Glutamatergic neuron (in vitro differentiated cells): Measurements from ENCODE around the gene FMN1. TPM values are rescaled to one million over a fixed set of nuclear protein-coding genes. Genes with fewer than 3 reads are reported as not detected.

ENCODE experiments used
- DNase-seq: peaks from one replicate; pipeline ENCODE4 v3.0.0; 2022
- H3K27ac Mint-ChIP-seq: one replicate; pipeline ENCODE4 v1.8.0; 2020; ENCODE audit warnings: mild to moderate bottlenecking, mixed read lengths, inconsistent platforms; ENCODE audit not compliant: unreplicated experiment
- H3K27me3 Mint-ChIP-seq: one replicate; pipeline ENCODE4 v1.8.0; 2020; ENCODE audit warnings: mild to moderate bottlenecking, moderate library complexity, mixed read lengths, inconsistent platforms; ENCODE audit not compliant: unreplicated experiment
- H3K36me3 Mint-ChIP-seq: one replicate; pipeline ENCODE4 v1.8.0; 2020; ENCODE audit warnings: mild to moderate bottlenecking, mixed read lengths, inconsistent platforms; ENCODE audit not compliant: unreplicated experiment
- H3K4me1 Mint-ChIP-seq: one replicate; pipeline ENCODE4 v1.8.0; 2020; ENCODE audit warnings: mild to moderate bottlenecking, low read depth, mixed read lengths, inconsistent platforms; ENCODE audit not compliant: unreplicated experiment
- H3K4me3 Mint-ChIP-seq: one replicate; pipeline ENCODE4 v1.8.0; 2020; ENCODE audit warnings: mild to moderate bottlenecking, mixed read lengths, inconsistent platforms; ENCODE audit not compliant: unreplicated experiment
- H3K9me3 Mint-ChIP-seq: one replicate; pipeline ENCODE4 v1.8.0; 2020; ENCODE audit warnings: mild to moderate bottlenecking, moderate library complexity, mixed read lengths, inconsistent platforms; ENCODE audit not compliant: unreplicated experiment
- total RNA-seq: library from RNA; stranded (reverse); fragmentation: NEBNext Ultra II Directional; extraction: Animal tissue kit (Norgen Biotek cat#: 25700); gene quantifications from one replicate; pipeline ENCODE4 v1.2.1, GENCODE V29; 2021; ENCODE audit not compliant: unreplicated experiment
- TF ChIP-seq, protein P1 (sequence below): fragments of 200-600 bp; sonication (generic); IDR thresholded peaks from one replicate; pipeline ENCODE4 v1.5.0; 2021; ENCODE audit not compliant: partially characterized antibody, unreplicated experiment

FMN1 gene
- total RNA-seq, 1 donor from 2014 or later, result 1.1 TPM

DNA sequence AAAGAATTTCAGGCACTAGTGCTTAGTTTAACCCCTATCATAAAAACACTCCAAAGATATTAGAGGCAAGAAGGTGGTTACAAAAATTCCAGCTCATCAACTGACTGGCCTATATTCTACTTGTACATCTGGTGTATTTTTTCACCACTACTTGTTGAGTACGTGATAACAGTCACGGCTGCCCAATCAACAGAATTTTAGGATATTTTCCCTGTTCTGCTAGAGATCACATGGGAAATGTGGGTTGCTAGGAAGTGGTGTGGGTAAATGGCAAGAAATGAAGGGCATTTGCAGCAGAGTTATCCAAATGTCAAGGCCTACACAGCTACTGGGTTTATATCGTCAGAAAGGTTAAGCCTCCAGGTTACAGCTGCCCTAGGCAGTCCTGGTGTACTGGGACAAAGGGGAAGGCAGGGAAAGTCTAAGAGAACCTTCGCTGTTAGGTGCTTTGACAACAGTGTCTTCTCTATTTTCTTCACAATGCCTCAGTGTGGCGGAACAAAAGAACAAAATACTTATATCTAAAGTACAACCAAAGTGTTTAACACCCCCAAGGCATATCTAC, 81.9 kb downstream of the FMN1 start:
- Mint-ChIP-seq H3K27ac (no peak overlapping the region), H3K9me3 (peaks cover 2% of the 10 kb centered on the region), H3K4me3 (no peak overlapping the region), H3K4me1 (peaks cover 3% of the 10 kb centered on the region), H3K27me3 (no peaks in the 10 kb centered on the region), H3K36me3 (no peaks in the 10 kb centered on the region)
- no peak for DNase-seq
- TF ChIP-seq, protein P1, sequence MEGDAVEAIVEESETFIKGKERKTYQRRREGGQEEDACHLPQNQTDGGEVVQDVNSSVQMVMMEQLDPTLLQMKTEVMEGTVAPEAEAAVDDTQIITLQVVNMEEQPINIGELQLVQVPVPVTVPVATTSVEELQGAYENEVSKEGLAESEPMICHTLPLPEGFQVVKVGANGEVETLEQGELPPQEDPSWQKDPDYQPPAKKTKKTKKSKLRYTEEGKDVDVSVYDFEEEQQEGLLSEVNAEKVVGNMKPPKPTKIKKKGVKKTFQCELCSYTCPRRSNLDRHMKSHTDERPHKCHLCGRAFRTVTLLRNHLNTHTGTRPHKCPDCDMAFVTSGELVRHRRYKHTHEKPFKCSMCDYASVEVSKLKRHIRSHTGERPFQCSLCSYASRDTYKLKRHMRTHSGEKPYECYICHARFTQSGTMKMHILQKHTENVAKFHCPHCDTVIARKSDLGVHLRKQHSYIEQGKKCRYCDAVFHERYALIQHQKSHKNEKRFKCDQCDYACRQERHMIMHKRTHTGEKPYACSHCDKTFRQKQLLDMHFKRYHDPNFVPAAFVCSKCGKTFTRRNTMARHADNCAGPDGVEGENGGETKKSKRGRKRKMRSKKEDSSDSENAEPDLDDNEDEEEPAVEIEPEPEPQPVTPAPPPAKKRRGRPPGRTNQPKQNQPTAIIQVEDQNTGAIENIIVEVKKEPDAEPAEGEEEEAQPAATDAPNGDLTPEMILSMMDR, result no peak

DNA sequence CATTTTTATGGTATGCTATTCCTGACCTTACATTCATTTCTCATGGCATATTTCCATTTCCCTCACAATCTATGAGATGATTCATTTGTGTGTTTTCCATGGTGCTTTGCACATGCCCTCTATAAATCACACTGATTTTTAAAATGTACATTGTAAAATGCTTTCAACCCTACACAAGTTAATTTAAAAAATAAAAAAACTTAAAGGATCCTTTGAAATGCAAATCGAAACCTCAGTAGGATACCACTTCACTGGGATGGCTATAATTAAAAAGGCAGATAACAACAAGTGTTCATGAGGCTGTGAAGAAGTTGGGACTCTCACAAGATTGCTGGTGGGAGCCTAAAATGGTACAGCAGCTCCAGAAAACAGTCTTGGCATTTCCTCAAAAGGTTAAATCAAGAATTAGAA, 83.5 kb downstream of the FMN1 start:
- H3K27ac Mint-ChIP-seq, result no peak overlapping the region
- H3K4me1 Mint-ChIP-seq, result peaks cover 3% of the 10 kb centered on the region
- H3K27me3 Mint-ChIP-seq, result no peaks in the 10 kb centered on the region
- H3K4me3 Mint-ChIP-seq, result no peak overlapping the region
- H3K9me3 Mint-ChIP-seq, result peaks cover 2% of the 10 kb centered on the region
- no peak for DNase-seq
- peaks cover 3% of the 10 kb centered on the region for H3K36me3 Mint-ChIP-seq
- TF ChIP-seq, protein P1, result no peak

DNA sequence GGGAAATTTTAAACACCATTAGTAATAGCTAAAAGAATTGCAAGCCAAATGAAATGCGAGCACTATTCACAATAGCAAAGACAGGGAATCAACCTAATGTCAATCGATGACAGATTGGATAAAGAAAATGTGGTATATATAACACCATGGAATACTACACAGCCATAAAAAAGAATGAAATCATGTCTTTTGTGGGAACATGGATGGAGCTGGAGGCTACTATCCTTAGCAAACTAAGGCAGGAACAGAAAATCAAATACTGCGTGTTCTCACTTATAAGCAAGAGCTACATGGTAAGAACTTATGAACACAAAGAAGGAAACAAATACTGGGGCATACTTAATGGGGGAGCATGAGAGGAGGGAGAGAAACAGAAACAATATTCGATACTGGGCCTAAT, 85.2 kb downstream of the FMN1 start:
- Mint-ChIP-seq H3K27me3 (no peaks in the 10 kb centered on the region), H3K27ac (no peak overlapping the region), H3K9me3 (peaks cover 2% of the 10 kb centered on the region), H3K4me3 (no peak overlapping the region), H3K36me3 (peaks cover 3% of the 10 kb centered on the region), H3K4me1 (peaks cover 3% of the 10 kb centered on the region)
- TF ChIP-seq, protein P1, result no peak
- no peak for DNase-seq

DNA sequence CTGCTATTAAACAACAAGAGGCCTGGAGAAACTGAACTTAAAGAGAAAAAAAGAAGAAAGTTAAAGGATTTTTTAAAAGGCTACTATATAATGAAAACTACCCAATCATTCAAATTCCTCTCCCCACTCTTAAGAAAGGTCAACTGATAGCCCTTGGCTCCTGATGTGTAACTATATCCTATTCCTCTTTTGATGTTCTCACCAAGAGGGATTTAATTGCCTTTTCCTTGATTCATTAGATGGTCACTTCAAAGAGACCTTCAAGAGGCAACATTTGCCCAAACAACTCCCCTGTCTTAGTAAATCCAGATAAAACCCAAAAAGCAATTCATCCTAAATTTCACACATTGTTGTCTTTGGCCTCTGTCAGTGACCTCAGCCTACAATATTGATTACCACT, 86.0 kb downstream of the FMN1 start:
- TF ChIP-seq, protein P1, result no peak
- Mint-ChIP-seq H3K27ac (no peak overlapping the region), H3K27me3 (no peaks in the 10 kb centered on the region), H3K9me3 (peaks cover 2% of the 10 kb centered on the region), H3K4me1 (peaks cover 3% of the 10 kb centered on the region), H3K4me3 (no peak overlapping the region), H3K36me3 (peaks cover 3% of the 10 kb centered on the region)
- no peak for DNase-seq

DNA sequence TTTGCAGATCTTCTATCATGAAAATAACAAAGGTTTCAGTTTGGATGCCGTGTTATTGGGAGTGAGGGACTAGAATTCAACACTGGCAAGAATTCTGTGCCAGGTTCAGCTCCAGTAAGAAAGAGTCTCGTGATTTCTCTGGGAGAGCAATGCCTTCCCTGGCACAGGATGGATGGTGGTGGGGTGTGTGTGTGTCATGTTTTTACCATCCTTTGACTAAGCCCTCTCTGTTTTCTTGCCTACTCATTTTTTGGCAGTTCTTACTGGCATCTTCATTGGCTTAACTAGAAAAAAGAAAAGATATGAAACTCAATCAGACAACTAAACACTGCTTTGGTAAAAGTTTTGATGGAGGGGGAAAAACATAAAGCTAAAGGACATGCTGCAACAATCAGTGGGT, 86.6 kb downstream of the FMN1 start:
- Mint-ChIP-seq H3K4me1 (peaks cover 3% of the 10 kb centered on the region), H3K4me3 (no peak overlapping the region), H3K9me3 (peaks cover 2% of the 10 kb centered on the region)

More for the DNA sequence above, 86.6 kb downstream of the FMN1 start:
- H3K27ac Mint-ChIP-seq, result no peak overlapping the region
- TF ChIP-seq, protein P1, result no peak
- no peak for DNase-seq
- no peaks in the 10 kb centered on the region for H3K27me3 Mint-ChIP-seq
- peaks cover 3% of the 10 kb centered on the region for H3K36me3 Mint-ChIP-seq
